K562 (cell line): ENCODE measurements around the gene ASRGL1. TPM values are rescaled to one million over a fixed set of nuclear protein-coding genes. Genes with fewer than 3 reads are reported as not detected.

ENCODE experiments used
- ATAC-seq: fragments of 200-7000 bp; cut with Tn5 transposase; 3 replicates; pipeline ENCODE4 v1.9.1; 2020; ENCODE audit warnings: moderate library complexity
- BruUV-seq: library from RNA; stranded (reverse); fragments of 400-500 nt; replicated peaks from 2 replicates; lab custom pipeline; 2021; lab: Mats Ljungman, UMichigan
- CTCF ChIA-PET: fragments of 300-600 bp; formaldehyde crosslinking; extraction: SDS; loops from one replicate; lab custom pipeline; 2021; ENCODE audit warnings: low intra/inter-chr PET ratio; lab: Yijun Ruan, JAX
- POLR2A ChIA-PET: fragments of 300-600, 350-650 bp; sonication (Branson Sonifier 250); formaldehyde crosslinking; extraction: SDS; loops from one replicate; lab custom pipeline; 2021; ENCODE audit warnings: antibody characterized with exemption, inconsistent platforms; lab: Yijun Ruan, JAX
- DNase-seq, 4 experiments: peaks; one replicate each; pipeline versions ENCODE4 v3.0.0 to v3.0.0-alpha.2; 2011 to 2018; ENCODE audit warnings: low spot score in 3 of 4, mixed read lengths in 3 of 4; ENCODE audit errors: extremely low read depth in 1 of 4
- FAIRE-seq: peaks from 2 replicates; lab custom pipeline; 2011; peaks lifted over from hg19 to GRCh38; lab: Jason Lieb, UNC
- H2AFZ ChIP-seq: 2 replicates; pipeline ENCODE4 v1.6.0; 2011; ENCODE audit warnings: low read depth, low read length, control low read depth, inconsistent platforms
- H3K27ac ChIP-seq: fragments of 200-600 bp; 3 replicates; pipeline ENCODE4 v1.8.0; 2011; ENCODE audit warnings: low read depth, mild to moderate bottlenecking, control low read depth, inconsistent platforms, low read length, moderate library complexity, mixed read lengths; ENCODE audit errors: extremely low read depth
- H3K27me3 ChIP-seq, 2 experiments: fragments of 300-600 bp in 1 of 2; 2 replicates in 1 of 2; 3 replicates in 1 of 2; pipeline versions ENCODE4 v1.6.0 to v1.8.0; 2011; ENCODE audit warnings: inconsistent platforms in 2 of 2, low read length in 2 of 2, mild to moderate bottlenecking in 1 of 2, mixed read lengths in 1 of 2, moderate library complexity in 1 of 2; ENCODE audit not compliant: control insufficient read depth in 2 of 2, insufficient read depth in 2 of 2
- H3K36me3 ChIP-seq: fragments of 300-600 bp; 3 replicates; pipeline ENCODE4 v1.8.0; 2011; ENCODE audit warnings: mild to moderate bottlenecking, low read length, inconsistent platforms; ENCODE audit not compliant: control insufficient read depth, insufficient read depth
- H3K4me1 ChIP-seq, 2 experiments: fragments of 200-600 bp in 1 of 2; replicated peaks in 1 of 2; 2 replicates in 1 of 2; 3 replicates in 1 of 2; pipeline versions ENCODE4 v1.5.1 to v1.8.0; 2011; ENCODE audit warnings: inconsistent platforms in 2 of 2, low read length in 2 of 2, mild to moderate bottlenecking in 1 of 2, mixed read lengths in 1 of 2, moderate library complexity in 1 of 2; ENCODE audit not compliant: control insufficient read depth in 2 of 2, insufficient read depth in 2 of 2
- H3K4me2 ChIP-seq: 2 replicates; pipeline ENCODE4 v1.6.1; 2011; ENCODE audit warnings: low read length, control low read depth, inconsistent platforms, mixed read lengths; ENCODE audit not compliant: insufficient read depth
- H3K4me3 ChIP-seq: fragments of 200-600 bp; sonication (generic), shearing (Covaris generic); 2 replicates; pipeline ENCODE4 v1.5.1; 2016; ENCODE audit warnings: control low read depth, inconsistent platforms
- H3K79me2 ChIP-seq: fragments of 200-600 bp; 3 replicates; pipeline ENCODE4 v1.8.0; 2011; ENCODE audit warnings: low read length, inconsistent platforms; ENCODE audit not compliant: control insufficient read depth, insufficient read depth
- H3K9ac ChIP-seq, 2 experiments: 2 replicates each; pipeline versions ENCODE4 v1.6.0 to v1.6.1; 2011; ENCODE audit warnings: low read depth in 2 of 2, low read length in 2 of 2, control low read depth in 1 of 2, inconsistent platforms in 1 of 2, mild to moderate bottlenecking in 1 of 2, mixed read lengths in 1 of 2; ENCODE audit not compliant: insufficient read depth in 1 of 2
- H3K9me1 ChIP-seq: one replicate; pipeline ENCODE4 v1.6.0; 2011; ENCODE audit warnings: inconsistent platforms, mild to moderate bottlenecking, low read length, moderate library complexity; ENCODE audit not compliant: control insufficient read depth, insufficient read depth
- H3K9me3 ChIP-seq: replicated peaks from 2 replicates; pipeline ENCODE4 v1.5.1; 2011; ENCODE audit warnings: low read depth, low read length, inconsistent platforms; ENCODE audit not compliant: control insufficient read depth, insufficient read depth
- H4K20me1 ChIP-seq: replicated peaks from 2 replicates; pipeline ENCODE4 v1.6.1; 2011; ENCODE audit warnings: low read length, inconsistent platforms, mixed read lengths; ENCODE audit not compliant: control insufficient read depth, insufficient read depth
- CBFA2T3 ChIP-seq: fragments of 450-650 bp; IDR thresholded peaks from 2 replicates; pipeline ENCODE4 v1.6.1; 2017
- CBFB ChIP-seq: sonication (generic); formaldehyde crosslinking; IDR thresholded peaks from 2 replicates; pipeline ENCODE4 v1.4.0; 2020; ENCODE audit warnings: mild to moderate bottlenecking, missing genetic modification reagents
- NEUROD1 ChIP-seq: fragments of 150-350 bp; IDR thresholded peaks from 2 replicates; pipeline ENCODE4 v1.6.1; 2014; ENCODE audit warnings: borderline replicate concordance, low read length, low read depth; ENCODE audit not compliant: partially characterized antibody
- WGBS: fragments of 100-300 bp; shearing (Covaris generic); methylation state at CpG from one replicate; pipeline ENCODE4 v1.1.6; 2016; ENCODE audit warnings: low coverage, mixed read lengths; ENCODE audit not compliant: insufficient coverage; ENCODE audit errors: missing lambda C conversion rate; 5-methylcytosine and 5-hydroxymethylcytosine counted together
- in situ Hi-C: fragments of 300-500 bp; cut with MboI; formaldehyde crosslinking; loops from 4 replicates; pipeline ENCODE4 v1.15.0; 2018; ENCODE audit warnings: inconsistent platforms, mixed read lengths
- intact Hi-C: fragments of 100-400 bp; cut with micrococcal nuclease; formaldehyde crosslinking; loops from 2 replicates; pipeline ENCODE4 v1.14.2; 2022
- polyA plus RNA-seq, 8 experiments: library from polyadenylated mRNA; depleted of rRNA in 4 of 8; stranded (reverse) in 5 of 8; unstranded in 3 of 8; fragments of >200 nt; fragmentation: Nextera tagmentation in 2 of 8; fragmentation: Illumina TruSeq in 1 of 8; extraction: Ambion mirVana in 2 of 8; extraction: Trizol in 1 of 8; gene quantifications; 2 replicates each; pipeline versions ENCODE4 v1.2.1 to v1.2.3, GENCODE V29; 2011 to 2014; ENCODE audit warnings: inconsistent platforms in 1 of 8, missing spikeins in 1 of 8
- total RNA-seq, 7 experiments: library from RNA; depleted of rRNA in 6 of 7; stranded (reverse); fragments of >200 nt in 6 of 7; fragmentation: Illumina TruSeq in 2 of 7; extraction: Trizol in 2 of 7; gene quantifications; 2 replicates each; pipeline versions ENCODE4 v1.2.1 to v1.2.3, GENCODE V29; 2011 to 2021; ENCODE audit warnings: low replicate concordance in 1 of 7

Gene ASRGL1
- total and polyA plus RNA-seq, 9 of the 15 experiments (the other 6 are each of a cell fraction or from before 2014, with no cell fraction given), result 3.1 to 23.0 (median 11.2) TPM

GRCh38 chr11:62359475-62359874 lies 22.2 kb downstream of the ASRGL1 start:
- Histone ChIP-seq H3K36me3 (peaks cover 13% of the 10 kb centered on the region; the same call in 1 of the 3 replicates), H2AFZ (no peak overlapping the region), H3K9me1 (no peaks in the 10 kb centered on the region), H3K9me3 (no peaks in the 10 kb centered on the region), H3K79me2 (no peaks in the 10 kb centered on the region), H3K4me2 (no peak overlapping the region), H3K9ac (no peak overlapping the region), H3K27me3 (no peaks in the 10 kb centered on the region), H3K27ac (no peak overlapping the region), H3K4me3 (no peak overlapping the region), H3K4me1 (peaks cover 0 to 2% of the 10 kb centered on the region in 2 experiments; a peak in 2 of 5 replicates), H4K20me1 (no peaks in the 10 kb centered on the region)
- no TSS peak for BruUV-seq
- ATAC-seq, result peak; percentile 85
- ChIA-PET CTCF (no interaction called here), POLR2A (interaction anchor here (1.1 kb wide), 2 partner anchors 8 to 10 kb away, joined by 3 read pairs; no protein-coding TSS in a partner anchor)
- peak in 2 of 4 experiments; percentile 46 to 53 for DNase-seq
- intact Hi-C loops, result no loop called here
- FAIRE-seq, result no peak
- TF ChIP-seq NEUROD1 (no peak), CBFA2T3 (0 out of 2 replicates have a peak, but pooled peaks have one; percentile 9)
- WGBS, result 0% methylated on average over 1 of the region's 1 CpG
- in situ Hi-C loops, result no loop called here

- H3K27me3 ChIP-seq, result no peaks in the 10 kb centered on the region
- in situ Hi-C loops, result no loop called here
- no peaks in the 10 kb centered on the region for H3K9me1 ChIP-seq
- no peak overlapping the region for H3K27ac ChIP-seq
- no peak overlapping the region for H2AFZ ChIP-seq
- H3K9ac ChIP-seq, result no peak overlapping the region
- H3K79me2 ChIP-seq, result no peaks in the 10 kb centered on the region
- no peak for ATAC-seq
- POLR2A ChIA-PET, result no interaction called here
- no peak for TF ChIP-seq CBFB (CRISPR knock-in tag)
- FAIRE-seq, result no peak
- H3K36me3 ChIP-seq, result peaks cover 13% of the 10 kb centered on the region; the same call in 1 of the 3 replicates
- CTCF ChIA-PET, result no interaction called here
- no peaks in the 10 kb centered on the region for H3K9me3 ChIP-seq
- intact Hi-C loops, result no loop called here
- no TSS peak for BruUV-seq
- peaks cover 0 to 2% of the 10 kb centered on the region in 2 experiments; a peak in 2 of 5 replicates for H3K4me1 ChIP-seq
- H4K20me1 ChIP-seq, result no peaks in the 10 kb centered on the region
- no peak overlapping the region for H3K4me3 ChIP-seq
- no peak overlapping the region for H3K4me2 ChIP-seq
- WGBS, result 86% methylated on average over 4 of the region's 4 CpGs
- no peak for DNase-seq
Measured at GRCh38 chr11:62360685-62361084, 23.4 kb downstream of the ASRGL1 start.
